NB4 (cell line): ENCODE data around the gene NPAS2.

ENCODE experiments used
- MAX ChIP-seq: IDR thresholded peaks from 2 replicates; pipeline ENCODE4 v1.6.1; 2011; ENCODE audit warnings: low read depth, low read length
- POLR2A ChIP-seq: IDR thresholded peaks from 2 replicates; pipeline ENCODE4 v1.6.1; 2011; ENCODE audit warnings: mild to moderate bottlenecking; ENCODE audit not compliant: insufficient read length; ENCODE audit errors: extremely low read depth
- TF ChIP-seq, protein P1 (sequence below): IDR thresholded peaks from one replicate; pipeline ENCODE4 v1.5.1; 2012; ENCODE audit warnings: low read depth, low read length

- no peak for TF ChIP-seq POLR2A
- TF ChIP-seq, protein P1, sequence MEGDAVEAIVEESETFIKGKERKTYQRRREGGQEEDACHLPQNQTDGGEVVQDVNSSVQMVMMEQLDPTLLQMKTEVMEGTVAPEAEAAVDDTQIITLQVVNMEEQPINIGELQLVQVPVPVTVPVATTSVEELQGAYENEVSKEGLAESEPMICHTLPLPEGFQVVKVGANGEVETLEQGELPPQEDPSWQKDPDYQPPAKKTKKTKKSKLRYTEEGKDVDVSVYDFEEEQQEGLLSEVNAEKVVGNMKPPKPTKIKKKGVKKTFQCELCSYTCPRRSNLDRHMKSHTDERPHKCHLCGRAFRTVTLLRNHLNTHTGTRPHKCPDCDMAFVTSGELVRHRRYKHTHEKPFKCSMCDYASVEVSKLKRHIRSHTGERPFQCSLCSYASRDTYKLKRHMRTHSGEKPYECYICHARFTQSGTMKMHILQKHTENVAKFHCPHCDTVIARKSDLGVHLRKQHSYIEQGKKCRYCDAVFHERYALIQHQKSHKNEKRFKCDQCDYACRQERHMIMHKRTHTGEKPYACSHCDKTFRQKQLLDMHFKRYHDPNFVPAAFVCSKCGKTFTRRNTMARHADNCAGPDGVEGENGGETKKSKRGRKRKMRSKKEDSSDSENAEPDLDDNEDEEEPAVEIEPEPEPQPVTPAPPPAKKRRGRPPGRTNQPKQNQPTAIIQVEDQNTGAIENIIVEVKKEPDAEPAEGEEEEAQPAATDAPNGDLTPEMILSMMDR = no peak
- no peak for TF ChIP-seq MAX
Observed at GRCh38 chr2:100834221-100834620, 14.3 kb downstream of the NPAS2 start.
